Activated CD4-positive, alpha-beta T cell treated with anti-CD3 and anti-CD28 coated beads, Interleukin-2, Interleukin-6, amounts not matched to agents 100 ng/mL and 50 ng/mL, durations not matched to agents 16 hours and 8 hours (primary cell): ENCODE data around the gene PRR20C.
"Not testable (repeated sequence)": the region's sequence is repeated elsewhere in the genome, so short reads cannot be mapped to it uniquely, and the experiment has no call there.

Experiments
- DNase-seq: peaks from one replicate; pipeline ENCODE4 v3.0.0-alpha.2; 2020

Gene PRR20C

DNA sequence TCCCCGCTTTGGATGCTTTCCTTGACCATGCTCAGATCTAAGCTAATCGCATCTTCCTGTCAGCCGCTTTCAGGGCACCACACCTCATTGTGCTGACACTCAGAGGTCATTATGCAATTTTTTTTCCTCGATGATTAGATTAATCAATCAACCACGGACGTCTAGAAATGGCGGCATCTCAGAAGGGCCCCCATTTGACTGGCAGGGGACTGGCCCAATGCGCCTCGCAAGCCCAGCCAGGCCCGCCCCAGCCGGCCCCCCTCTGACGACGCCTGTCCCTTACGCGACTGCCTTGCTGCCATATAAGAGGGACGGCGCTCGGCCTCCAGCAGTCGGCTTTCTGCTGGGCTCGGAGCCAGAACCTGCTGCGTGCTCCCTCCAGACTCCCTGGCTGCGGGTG lies at the start of gene PRR20C:
TSS of gene PRR20C (plus strand) at position 301 of the 400 bp plus-strand sequence. CDS start 387 bp downstream, outside the sequence.
- not testable (repeated sequence) for DNase-seq

GRCh38 chr13:57114945-57115344 lies 38.9 kb upstream of the PRR20C start:
- no peak for DNase-seq

DNA sequence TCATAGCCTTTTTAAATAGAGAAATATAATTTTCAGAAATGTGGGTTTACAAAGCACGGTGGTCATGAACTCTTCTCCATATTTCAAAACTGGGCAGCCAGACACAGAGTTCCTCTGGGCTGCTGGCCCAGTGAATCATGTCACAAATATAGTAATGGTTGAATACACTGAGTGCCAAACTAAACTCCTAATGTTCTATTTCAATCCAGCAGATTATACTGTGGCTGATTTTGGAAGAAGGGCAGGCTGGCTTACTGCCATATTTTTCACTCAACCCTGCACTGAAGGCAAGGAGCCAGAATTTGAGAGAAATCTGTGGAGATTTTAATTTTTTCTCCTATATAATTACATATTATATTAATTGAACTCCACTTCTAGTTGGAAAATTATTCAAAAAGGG lies 30.2 kb upstream of the PRR20C start:
- no peak for DNase-seq

DNA sequence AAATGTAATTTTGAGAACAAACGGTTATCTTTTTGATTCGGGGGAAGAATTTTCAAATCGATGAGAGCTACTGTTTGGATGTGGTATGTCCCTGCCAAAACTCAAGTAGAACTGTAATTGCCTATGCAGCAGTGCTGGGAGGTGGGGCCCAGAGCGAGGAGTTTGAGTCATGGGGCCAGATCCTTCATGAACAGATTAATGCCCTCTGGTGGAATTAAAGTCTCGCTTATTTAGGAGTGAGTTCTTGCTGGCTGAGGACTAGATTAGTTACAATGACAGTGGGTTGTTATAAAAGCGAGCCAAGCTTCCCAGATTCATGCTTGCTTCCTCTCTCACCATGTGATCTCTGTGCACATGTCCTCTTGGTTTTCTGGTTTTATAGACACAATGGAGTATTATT lies 25.0 kb upstream of the PRR20C start:
- no peak for DNase-seq

GRCh38 chr13:57136093-57136492 lies 17.8 kb upstream of the PRR20C start:
- DNase-seq, result no peak

GRCh38 chr13:57137585-57137984 lies 16.3 kb upstream of the PRR20C start:
- DNase-seq, result no peak

- DNase-seq, result no peak
These were observed 14.9 kb upstream of the PRR20C start for GRCh38 chr13:57138988-57139387.

DNA sequence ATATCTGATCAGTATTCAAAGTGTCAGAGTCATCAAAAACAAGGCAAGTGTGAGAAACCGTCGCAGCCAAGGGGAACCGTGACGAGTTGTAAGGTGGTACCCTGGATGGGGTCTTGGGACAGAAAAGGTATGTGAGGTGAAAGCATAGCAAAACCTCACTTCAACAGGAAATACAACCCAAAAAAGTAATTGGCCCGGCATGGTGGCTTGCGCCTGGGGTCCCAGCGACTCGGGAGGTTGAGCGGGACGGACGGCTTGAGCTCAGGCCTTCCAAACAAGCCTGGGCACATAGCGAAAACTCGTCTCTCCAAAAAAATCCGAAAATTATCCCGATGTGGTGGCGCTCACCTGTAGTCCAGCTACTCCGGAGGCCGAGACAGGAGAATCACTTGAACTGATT lies 14.1 kb upstream of the PRR20C start:
- DNase-seq, result not testable (repeated sequence)

DNA sequence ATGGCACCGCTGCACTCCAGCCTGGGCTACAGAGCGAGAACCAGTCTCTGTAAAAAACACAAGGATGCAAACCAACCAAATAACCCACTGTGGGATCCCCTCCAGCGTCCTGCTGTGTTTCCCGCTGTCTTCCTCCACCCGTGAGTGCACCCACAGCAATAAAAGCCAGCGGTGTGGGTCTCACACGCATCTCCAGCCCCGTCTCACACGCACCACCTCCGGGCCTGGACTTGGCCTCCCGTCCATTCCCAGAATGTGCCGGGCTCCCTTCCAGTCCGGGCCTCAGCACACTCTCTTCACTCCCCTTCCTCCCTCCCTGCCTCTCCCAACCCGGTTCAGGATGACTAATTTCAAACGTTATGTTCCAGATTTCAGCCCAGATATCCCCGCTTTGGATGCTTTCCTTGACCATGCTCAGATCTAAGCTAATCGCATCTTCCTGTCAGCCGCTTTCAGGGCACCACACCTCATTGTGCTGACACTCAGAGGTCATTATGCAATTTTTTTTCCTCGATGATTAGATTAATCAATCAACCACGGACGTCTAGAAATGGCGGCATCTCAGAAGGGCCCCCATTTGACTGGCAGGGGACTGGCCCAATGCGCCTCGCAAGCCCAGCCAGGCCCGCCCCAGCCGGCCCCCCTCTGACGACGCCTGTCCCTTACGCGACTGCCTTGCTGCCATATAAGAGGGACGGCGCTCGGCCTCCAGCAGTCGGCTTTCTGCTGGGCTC lies 13.5 kb upstream of the PRR20C start, which contains the start of gene PRR20A:
TSS of gene PRR20A (plus strand) at position 684 of the 734 bp plus-strand sequence. CDS start 387 bp downstream, outside the sequence.
- not testable (repeated sequence) for DNase-seq

DNA sequence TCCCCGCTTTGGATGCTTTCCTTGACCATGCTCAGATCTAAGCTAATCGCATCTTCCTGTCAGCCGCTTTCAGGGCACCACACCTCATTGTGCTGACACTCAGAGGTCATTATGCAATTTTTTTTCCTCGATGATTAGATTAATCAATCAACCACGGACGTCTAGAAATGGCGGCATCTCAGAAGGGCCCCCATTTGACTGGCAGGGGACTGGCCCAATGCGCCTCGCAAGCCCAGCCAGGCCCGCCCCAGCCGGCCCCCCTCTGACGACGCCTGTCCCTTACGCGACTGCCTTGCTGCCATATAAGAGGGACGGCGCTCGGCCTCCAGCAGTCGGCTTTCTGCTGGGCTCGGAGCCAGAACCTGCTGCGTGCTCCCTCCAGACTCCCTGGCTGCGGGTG lies 6.7 kb upstream of the PRR20C start, which contains the start of gene PRR20B:
TSS of gene PRR20B (plus strand) at position 301 of the 400 bp plus-strand sequence. CDS start 387 bp downstream, outside the sequence.
- DNase-seq, result not testable (repeated sequence)

GRCh38 chr13:57148106-57148505 lies 5.8 kb upstream of the PRR20C start:
- DNase-seq, result not testable (repeated sequence)

DNA sequence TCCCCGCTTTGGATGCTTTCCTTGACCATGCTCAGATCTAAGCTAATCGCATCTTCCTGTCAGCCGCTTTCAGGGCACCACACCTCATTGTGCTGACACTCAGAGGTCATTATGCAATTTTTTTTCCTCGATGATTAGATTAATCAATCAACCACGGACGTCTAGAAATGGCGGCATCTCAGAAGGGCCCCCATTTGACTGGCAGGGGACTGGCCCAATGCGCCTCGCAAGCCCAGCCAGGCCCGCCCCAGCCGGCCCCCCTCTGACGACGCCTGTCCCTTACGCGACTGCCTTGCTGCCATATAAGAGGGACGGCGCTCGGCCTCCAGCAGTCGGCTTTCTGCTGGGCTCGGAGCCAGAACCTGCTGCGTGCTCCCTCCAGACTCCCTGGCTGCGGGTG lies 6.5 kb downstream of the PRR20C start, which contains the start of gene PRR20D:
TSS of gene PRR20D (plus strand) at position 301 of the 400 bp plus-strand sequence. CDS start 387 bp downstream, outside the sequence.
- DNase-seq, result not testable (repeated sequence)

DNA sequence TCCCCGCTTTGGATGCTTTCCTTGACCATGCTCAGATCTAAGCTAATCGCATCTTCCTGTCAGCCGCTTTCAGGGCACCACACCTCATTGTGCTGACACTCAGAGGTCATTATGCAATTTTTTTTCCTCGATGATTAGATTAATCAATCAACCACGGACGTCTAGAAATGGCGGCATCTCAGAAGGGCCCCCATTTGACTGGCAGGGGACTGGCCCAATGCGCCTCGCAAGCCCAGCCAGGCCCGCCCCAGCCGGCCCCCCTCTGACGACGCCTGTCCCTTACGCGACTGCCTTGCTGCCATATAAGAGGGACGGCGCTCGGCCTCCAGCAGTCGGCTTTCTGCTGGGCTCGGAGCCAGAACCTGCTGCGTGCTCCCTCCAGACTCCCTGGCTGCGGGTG lies 13.0 kb downstream of the PRR20C start, which contains the start of gene PRR20E:
TSS of gene PRR20E (plus strand) at position 301 of the 400 bp plus-strand sequence. CDS start 387 bp downstream, outside the sequence.
- not testable (repeated sequence) for DNase-seq

DNA sequence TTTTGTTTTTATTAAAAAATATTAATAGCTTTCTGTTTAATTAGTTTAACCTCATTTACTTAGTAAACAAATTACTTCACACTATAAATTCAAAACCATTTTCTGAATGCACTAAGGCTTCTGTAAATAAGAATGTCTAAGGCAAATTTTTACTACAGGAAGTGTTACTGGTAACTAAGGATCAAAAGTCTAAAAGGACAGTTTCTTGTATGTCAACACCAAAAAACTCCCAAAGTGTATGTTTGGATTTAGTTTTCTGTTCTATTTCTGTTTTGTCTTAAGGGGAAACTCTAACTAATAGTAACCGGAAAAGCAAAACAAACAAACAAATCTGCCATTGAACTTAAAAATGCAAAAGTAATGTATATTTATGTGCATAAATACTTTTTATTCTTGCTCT lies 37.8 kb downstream of the PRR20C start:
- DNase-seq, result no peak
